PC-3 (cell line): ENCODE data around the gene CELA3A. TPM values are rescaled to one million over a fixed set of nuclear protein-coding genes. Genes with fewer than 3 reads are reported as not detected.

Experiments
- ATAC-seq: fragments of 200-7000 bp; cut with Tn5 transposase; 2 replicates; pipeline ENCODE4 v1.9.1; 2020; ENCODE audit warnings: mild to moderate bottlenecking, moderate library complexity
- BruUV-seq: library from RNA; stranded (reverse); fragments of 400-500 nt; replicated peaks from 2 replicates; lab custom pipeline; 2021; lab: Mats Ljungman, UMichigan
- CTCF ChIA-PET: fragments of 300-600 bp; sonication (Branson Sonifier 250); formaldehyde crosslinking; loops from one replicate; lab custom pipeline; 2022; ENCODE audit warnings: antibody characterized with exemption; lab: Charles Lee
- POLR2A ChIA-PET: fragments of 300-600 bp; sonication (Branson Sonifier 250); formaldehyde crosslinking; loops from one replicate; lab custom pipeline; 2022; ENCODE audit warnings: antibody characterized with exemption; ENCODE audit not compliant: unreplicated experiment; lab: Charles Lee
- DNase-seq: peaks from one replicate; pipeline ENCODE4 v3.0.0-alpha.2; 2015
- H2AFZ ChIP-seq: fragments of 300-600 bp; sonication (generic); 2 replicates; pipeline ENCODE4 v1.6.0; 2016; ENCODE audit warnings: antibody characterized with exemption, low read length
- H3F3A ChIP-seq: fragments of 300-600 bp; sonication (generic); one replicate; pipeline ENCODE4 v1.6.0; 2017; ENCODE audit warnings: antibody characterized with exemption, low read length, control low read depth, mild to moderate bottlenecking; ENCODE audit not compliant: unreplicated experiment
- H3K27ac ChIP-seq: fragments of 300-600 bp; sonication (generic); 2 replicates; pipeline ENCODE4 v1.5.1; 2016; ENCODE audit warnings: mild to moderate bottlenecking, low read length
- H3K27me3 ChIP-seq: fragments of 300-600 bp; sonication (generic); 2 replicates; pipeline ENCODE4 v1.6.1; 2016; ENCODE audit warnings: low read length, mixed read lengths
- H3K36me3 ChIP-seq: fragments of 300-600 bp; sonication (generic); 2 replicates; pipeline ENCODE4 v1.6.1; 2016; ENCODE audit warnings: low read depth, mixed run types, low read length, mixed read lengths
- H3K4me1 ChIP-seq: fragments of 300-600 bp; sonication (generic); 2 replicates; pipeline ENCODE4 v1.5.1; 2016; ENCODE audit warnings: low read length; ENCODE audit not compliant: insufficient read depth
- H3K4me2 ChIP-seq: fragments of 300-600 bp; sonication (generic); 2 replicates; pipeline ENCODE4 v1.6.0; 2016; ENCODE audit warnings: low read length
- H3K4me3 ChIP-seq: fragments of 300-600 bp; sonication (generic); 2 replicates; pipeline ENCODE4 v1.5.1; 2016; ENCODE audit warnings: mild to moderate bottlenecking, low read length, mixed read lengths
- H3K79me2 ChIP-seq: fragments of 300-600 bp; sonication (generic); 2 replicates; pipeline ENCODE4 v1.6.1; 2017; ENCODE audit warnings: low read length, mixed read lengths
- H3K9ac ChIP-seq: fragments of 300-600 bp; sonication (generic); 2 replicates; pipeline ENCODE4 v1.6.0; 2016; ENCODE audit warnings: mild to moderate bottlenecking, low read length
- H3K9me2 ChIP-seq: fragments of 300-600 bp; sonication (generic); replicated peaks from 2 replicates; pipeline ENCODE4 v1.6.1; 2016; ENCODE audit warnings: mixed run types, low read length, mixed read lengths
- H3K9me3 ChIP-seq: fragments of 300-600 bp; sonication (generic); 2 replicates; pipeline ENCODE4 v1.6.1; 2016; ENCODE audit warnings: low read length, mixed read lengths
- H4K20me1 ChIP-seq: fragments of 300-600 bp; sonication (generic); 2 replicates; pipeline ENCODE4 v1.6.1; 2016; ENCODE audit warnings: low read length, mixed read lengths
- EZH2 ChIP-seq: fragments of 300-600 bp; sonication (generic); IDR thresholded peaks from one replicate; pipeline ENCODE4 v1.6.1; 2017; ENCODE audit warnings: antibody characterized with exemption, mild to moderate bottlenecking, low read length; ENCODE audit not compliant: unreplicated experiment
- EZH2phosphoT487 ChIP-seq: fragments of 300-600 bp; sonication (generic); IDR thresholded peaks from 2 replicates; pipeline ENCODE4 v1.6.1; 2018; ENCODE audit warnings: mild to moderate bottlenecking, antibody characterized with exemption, low read length, borderline replicate concordance
- intact Hi-C: fragments of 100-400 bp; cut with micrococcal nuclease; formaldehyde crosslinking; loops from 2 replicates; pipeline ENCODE4 v1.9.0; 2023
- total RNA-seq: library from RNA; depleted of rRNA; stranded (reverse); fragments of >200 nt; gene quantifications from 2 replicates; pipeline ENCODE4 v1.2.3, GENCODE V29; 2014
- TF ChIP-seq, protein P1 (sequence below): fragments of 300-600 bp; sonication (generic); conservative IDR thresholded peaks from 2 replicates; pipeline ENCODE4 v1.5.1; 2017; ENCODE audit warnings: antibody characterized with exemption, low read depth, mild to moderate bottlenecking, low read length

The CELA3A gene
- total RNA-seq, 1 experiment from 2014 or later: not detected

GRCh38 chr1:22056043-22056442 is 54.6 kb downstream of the CELA3A start:
- H3K4me1 ChIP-seq: peaks cover 25% of the 10 kb centered on the region
- no peak overlapping the region for H3K4me3 ChIP-seq
- peaks cover 23% of the 10 kb centered on the region; the same call in 1 of the 2 replicates for H3K36me3 ChIP-seq
- no peak overlapping the region for H3K27ac ChIP-seq
- H3K27me3 ChIP-seq: no peaks in the 10 kb centered on the region
- TF ChIP-seq, protein P1, sequence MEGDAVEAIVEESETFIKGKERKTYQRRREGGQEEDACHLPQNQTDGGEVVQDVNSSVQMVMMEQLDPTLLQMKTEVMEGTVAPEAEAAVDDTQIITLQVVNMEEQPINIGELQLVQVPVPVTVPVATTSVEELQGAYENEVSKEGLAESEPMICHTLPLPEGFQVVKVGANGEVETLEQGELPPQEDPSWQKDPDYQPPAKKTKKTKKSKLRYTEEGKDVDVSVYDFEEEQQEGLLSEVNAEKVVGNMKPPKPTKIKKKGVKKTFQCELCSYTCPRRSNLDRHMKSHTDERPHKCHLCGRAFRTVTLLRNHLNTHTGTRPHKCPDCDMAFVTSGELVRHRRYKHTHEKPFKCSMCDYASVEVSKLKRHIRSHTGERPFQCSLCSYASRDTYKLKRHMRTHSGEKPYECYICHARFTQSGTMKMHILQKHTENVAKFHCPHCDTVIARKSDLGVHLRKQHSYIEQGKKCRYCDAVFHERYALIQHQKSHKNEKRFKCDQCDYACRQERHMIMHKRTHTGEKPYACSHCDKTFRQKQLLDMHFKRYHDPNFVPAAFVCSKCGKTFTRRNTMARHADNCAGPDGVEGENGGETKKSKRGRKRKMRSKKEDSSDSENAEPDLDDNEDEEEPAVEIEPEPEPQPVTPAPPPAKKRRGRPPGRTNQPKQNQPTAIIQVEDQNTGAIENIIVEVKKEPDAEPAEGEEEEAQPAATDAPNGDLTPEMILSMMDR: no peak
- TF ChIP-seq EZH2 (no peak), EZH2phosphoT487 (no peak)
- no peaks in the 10 kb centered on the region for H3K9me2 ChIP-seq
- ChIA-PET POLR2A (no interaction called here), CTCF (no interaction called here)
- no peaks in the 10 kb centered on the region for H3F3A ChIP-seq
- ATAC-seq (no peak), DNase-seq (no peak)
- H4K20me1 ChIP-seq: peaks cover 71% of the 10 kb centered on the region
- H2AFZ ChIP-seq: no peak overlapping the region
- peak overlapping the region; percentile 58 for H3K4me2 ChIP-seq
- H3K79me2 ChIP-seq: peaks cover 81% of the 10 kb centered on the region
- no TSS peak for BruUV-seq
- intact Hi-C loops: no loop called here
- H3K9ac ChIP-seq: no peak overlapping the region
- no peaks in the 10 kb centered on the region for H3K9me3 ChIP-seq

GRCh38 chr1:22056936-22057335 is 55.5 kb downstream of the CELA3A start:
- intact Hi-C loops: no loop called here
- no TSS peak for BruUV-seq
- ATAC-seq: no peak
- Histone ChIP-seq H3K36me3 (peaks cover 23% of the 10 kb centered on the region; the same call in 1 of the 2 replicates), H3K4me3 (no peak overlapping the region), H3K27ac (no peak overlapping the region), H4K20me1 (peaks cover 80% of the 10 kb centered on the region), H3K9ac (no peak overlapping the region), H3K9me3 (no peaks in the 10 kb centered on the region), H3K4me2 (0 out of 2 replicates have a peak overlapping the region, but pooled peaks have one; percentile 5), H3K27me3 (no peaks in the 10 kb centered on the region), H3K9me2 (no peaks in the 10 kb centered on the region), H2AFZ (no peak overlapping the region), H3K4me1 (peaks cover 25% of the 10 kb centered on the region), H3K79me2 (peaks cover 90% of the 10 kb centered on the region), H3F3A (no peaks in the 10 kb centered on the region)
- TF ChIP-seq, protein P1: no peak
- no peak for TF ChIP-seq EZH2
- TF ChIP-seq EZH2phosphoT487: no peak
- CTCF ChIA-PET: no interaction called here
- DNase-seq: no peak
- POLR2A ChIA-PET: no interaction called here

DNA sequence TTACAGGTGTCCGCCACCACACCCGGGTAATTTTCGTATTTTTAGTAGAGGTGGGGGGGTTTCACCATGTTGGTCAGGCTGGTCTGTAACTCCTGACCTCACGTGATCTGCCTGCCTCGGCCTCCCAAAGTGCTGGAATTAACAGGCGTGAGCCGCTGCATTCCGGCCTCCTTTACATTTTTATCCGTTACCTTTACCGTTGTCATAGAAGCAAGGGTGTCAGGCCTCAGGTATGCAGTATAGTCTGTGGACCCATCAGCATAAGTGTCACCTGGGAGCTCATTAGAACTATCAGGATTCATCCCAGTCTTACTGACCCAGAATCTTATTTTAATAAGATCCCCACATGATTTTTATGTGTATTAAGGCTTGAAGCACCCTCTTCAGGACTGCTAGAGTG is 56.4 kb downstream of the CELA3A start:
- ChIA-PET CTCF (no interaction called here), POLR2A (no interaction called here)
- Histone ChIP-seq H4K20me1 (peaks cover 89% of the 10 kb centered on the region), H3K36me3 (peaks cover 23% of the 10 kb centered on the region; the same call in 1 of the 2 replicates), H3F3A (no peaks in the 10 kb centered on the region), H3K79me2 (peaks cover 96% of the 10 kb centered on the region), H3K4me3 (no peak overlapping the region), H3K4me2 (no peak overlapping the region), H3K27ac (no peak overlapping the region), H3K4me1 (peaks cover 25% of the 10 kb centered on the region), H3K9me2 (no peaks in the 10 kb centered on the region), H2AFZ (no peak overlapping the region), H3K9ac (no peak overlapping the region), H3K27me3 (no peaks in the 10 kb centered on the region), H3K9me3 (no peaks in the 10 kb centered on the region)
- ATAC-seq (no peak), DNase-seq (no peak)
- TF ChIP-seq EZH2 (no peak), EZH2phosphoT487 (no peak)
- TF ChIP-seq, protein P1: no peak
- BruUV-seq: no TSS peak
- intact Hi-C loops: no loop called here
